BJ (cell line): ENCODE measurements around the gene ANKRD11. TPM values are rescaled to one million over a fixed set of nuclear protein-coding genes. Genes with fewer than 3 reads are reported as not detected.
"Not testable (repeated sequence)": the region's sequence is repeated elsewhere in the genome, so short reads cannot be mapped to it uniquely, and the experiment has no call there.

Experiments used
- CTCF ChIA-PET: fragments of 350-600 bp; formaldehyde crosslinking; extraction: SDS; loops from one replicate; lab custom pipeline; 2021; ENCODE audit warnings: antibody characterized with exemption, inconsistent platforms; lab: Yijun Ruan, JAX
- POLR2A ChIA-PET: fragments of 300-600 bp; sonication (Branson Sonifier 250); formaldehyde crosslinking; extraction: SDS; loops from one replicate; lab custom pipeline; 2021; ENCODE audit warnings: antibody characterized with exemption; lab: Charles Lee
- DNase-seq: peaks from one replicate; pipeline ENCODE4 v3.0.0-alpha.2; 2011; ENCODE audit warnings: low read depth
- H3K27me3 ChIP-seq: 2 replicates; pipeline ENCODE4 v1.6.0; 2011; ENCODE audit warnings: low read length; ENCODE audit not compliant: control insufficient read depth, insufficient read depth
- H3K36me3 ChIP-seq: 2 replicates; pipeline ENCODE4 v1.5.1; 2011; ENCODE audit warnings: low read length; ENCODE audit not compliant: control insufficient read depth, insufficient read depth
- H3K4me3 ChIP-seq: 2 replicates; pipeline ENCODE4 v1.5.1; 2011; ENCODE audit warnings: low read depth, mild to moderate bottlenecking, control low read depth, low read length
- polyA plus RNA-seq: library from polyadenylated mRNA; depleted of rRNA; stranded (reverse); fragments of >200 nt; gene quantifications from 2 replicates; pipeline ENCODE4 v1.2.3, GENCODE V29; 2011
- TF ChIP-seq, protein P1 (sequence below): IDR thresholded peaks from 2 replicates; pipeline ENCODE4 v1.5.1; 2011; ENCODE audit warnings: low read depth, mild to moderate bottlenecking, control low read depth, inconsistent platforms, low read length, moderate library complexity; ENCODE audit not compliant: insufficient read depth

Gene ANKRD11
- polyA plus RNA-seq, 1 experiment, result 61.8 TPM

DNA sequence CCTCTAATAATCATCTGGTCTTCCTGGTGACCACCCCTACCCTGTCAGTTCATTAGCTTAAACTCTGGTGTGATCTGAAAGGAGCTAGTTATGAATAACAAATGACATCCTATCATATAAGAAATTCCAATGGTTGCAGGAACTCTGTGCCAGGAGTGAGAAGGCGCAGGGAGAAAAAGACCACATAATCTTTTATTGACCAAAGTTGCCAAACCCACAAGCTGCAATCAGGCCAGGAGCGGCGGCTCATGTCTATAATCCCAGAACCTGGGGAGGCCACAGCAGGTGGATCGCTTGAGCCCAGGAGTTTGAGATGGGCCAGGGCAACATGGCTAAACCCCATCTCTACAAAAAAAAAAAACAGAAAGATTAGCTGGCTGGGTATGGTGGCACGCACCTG is 23.4 kb downstream of the ANKRD11 start:
- POLR2A ChIA-PET, result no interaction called here
- TF ChIP-seq, protein P1, sequence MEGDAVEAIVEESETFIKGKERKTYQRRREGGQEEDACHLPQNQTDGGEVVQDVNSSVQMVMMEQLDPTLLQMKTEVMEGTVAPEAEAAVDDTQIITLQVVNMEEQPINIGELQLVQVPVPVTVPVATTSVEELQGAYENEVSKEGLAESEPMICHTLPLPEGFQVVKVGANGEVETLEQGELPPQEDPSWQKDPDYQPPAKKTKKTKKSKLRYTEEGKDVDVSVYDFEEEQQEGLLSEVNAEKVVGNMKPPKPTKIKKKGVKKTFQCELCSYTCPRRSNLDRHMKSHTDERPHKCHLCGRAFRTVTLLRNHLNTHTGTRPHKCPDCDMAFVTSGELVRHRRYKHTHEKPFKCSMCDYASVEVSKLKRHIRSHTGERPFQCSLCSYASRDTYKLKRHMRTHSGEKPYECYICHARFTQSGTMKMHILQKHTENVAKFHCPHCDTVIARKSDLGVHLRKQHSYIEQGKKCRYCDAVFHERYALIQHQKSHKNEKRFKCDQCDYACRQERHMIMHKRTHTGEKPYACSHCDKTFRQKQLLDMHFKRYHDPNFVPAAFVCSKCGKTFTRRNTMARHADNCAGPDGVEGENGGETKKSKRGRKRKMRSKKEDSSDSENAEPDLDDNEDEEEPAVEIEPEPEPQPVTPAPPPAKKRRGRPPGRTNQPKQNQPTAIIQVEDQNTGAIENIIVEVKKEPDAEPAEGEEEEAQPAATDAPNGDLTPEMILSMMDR, result no peak
- CTCF ChIA-PET, result interaction anchor here (1.0 to 1.5 kb wide), 2 partner anchors 19 to 22 kb away, joined by 3 to 4 read pairs; no protein-coding TSS in a partner anchor

DNA sequence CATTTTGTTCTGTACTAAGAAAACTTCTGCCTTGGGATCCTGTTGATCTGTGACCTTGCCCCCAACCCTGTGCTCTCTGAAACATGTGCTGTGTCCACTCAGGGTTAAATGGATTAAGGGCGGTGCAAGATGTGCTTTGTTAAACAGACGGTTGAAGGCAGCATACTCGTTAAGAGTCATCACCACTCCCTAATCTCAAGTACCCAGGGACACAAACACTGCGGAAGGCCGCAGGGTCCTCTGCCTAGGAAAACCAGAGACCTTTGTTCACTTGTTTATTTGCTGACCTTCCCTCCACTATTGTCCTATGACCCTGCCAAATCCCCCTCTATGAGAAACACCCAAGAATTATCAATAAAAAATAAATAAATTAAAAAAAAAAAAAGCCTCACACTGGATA is 27.0 kb downstream of the ANKRD11 start:
- DNase-seq, H3K27me3 ChIP-seq, POLR2A ChIA-PET, H3K4me3 ChIP-seq, CTCF ChIA-PET, H3K36me3 ChIP-seq: not testable (repeated sequence)

More for the DNA sequence above, 23.4 kb downstream of the ANKRD11 start:
- DNase-seq, result no peak
- Histone ChIP-seq H3K4me3 (no peak overlapping the region), H3K36me3 (peaks cover 4% of the 10 kb centered on the region; the same call in 1 of the 2 replicates), H3K27me3 (no peaks in the 10 kb centered on the region)

GRCh38 chr16:89462639-89463038 is 27.7 kb downstream of the ANKRD11 start:
- H3K27me3 ChIP-seq, POLR2A ChIA-PET, H3K4me3 ChIP-seq, H3K36me3 ChIP-seq, DNase-seq, CTCF ChIA-PET: not testable (repeated sequence)

DNA sequence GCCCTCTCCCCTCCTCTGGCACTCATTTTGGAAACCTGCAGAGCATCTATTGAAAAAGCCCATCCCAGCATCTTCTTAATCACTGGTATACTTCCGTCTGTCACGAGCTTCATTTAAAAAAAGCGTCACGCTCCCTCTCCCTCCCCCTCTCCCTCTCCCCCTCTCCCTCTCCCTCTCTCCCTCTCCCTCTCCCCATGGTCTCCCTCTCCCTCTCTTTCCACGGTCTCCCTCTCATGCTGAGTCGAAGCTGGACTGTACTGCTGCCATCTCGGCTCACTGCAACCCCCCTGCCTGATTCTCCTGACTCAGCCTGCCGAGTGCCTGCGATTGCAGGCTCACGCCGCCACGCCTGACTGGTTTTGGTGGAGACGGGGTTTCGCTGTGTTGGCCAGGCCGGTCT is 28.5 kb downstream of the ANKRD11 start:
- H3K36me3 ChIP-seq, H3K27me3 ChIP-seq, DNase-seq, POLR2A ChIA-PET, H3K4me3 ChIP-seq: not testable (repeated sequence)
- CTCF ChIA-PET, result interaction anchor here (1.1 kb wide), 1 partner anchor 11 kb away, joined by 3 read pairs; no protein-coding TSS in a partner anchor

DNA sequence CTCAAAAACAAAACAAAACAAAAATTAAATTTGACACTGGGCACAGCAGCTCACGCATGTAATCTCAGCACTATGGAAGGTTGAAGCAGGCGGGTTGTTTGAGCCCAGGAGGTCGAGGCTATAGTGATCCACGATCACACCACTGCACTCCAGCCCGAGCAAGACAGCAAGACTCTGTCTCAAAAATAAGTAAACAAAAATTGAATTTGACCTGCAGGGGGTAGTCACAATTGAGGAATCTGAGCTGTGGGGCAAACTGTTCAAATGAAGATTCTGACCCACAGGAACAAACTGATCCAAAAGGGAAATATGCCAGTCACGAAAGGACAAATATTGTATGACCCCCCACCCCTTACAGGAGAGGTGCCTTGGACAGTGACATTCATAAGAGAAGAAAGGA is 29.8 kb downstream of the ANKRD11 start:
- TF ChIP-seq, protein P1, result no peak
- POLR2A ChIA-PET, result no interaction called here

GRCh38 chr16:89458967-89459366 is 31.4 kb downstream of the ANKRD11 start:
- H3K36me3 ChIP-seq, result peaks cover 1% of the 10 kb centered on the region; the same call in 1 of the 2 replicates
- no peaks in the 10 kb centered on the region for H3K27me3 ChIP-seq
- no peak for DNase-seq
- TF ChIP-seq, protein P1, result no peak
- H3K4me3 ChIP-seq, result no peak overlapping the region
- POLR2A ChIA-PET, result no interaction called here
- CTCF ChIA-PET, result interaction anchor here (0.8 kb wide), 1 partner anchor 12 kb away, joined by 3 read pairs; no protein-coding TSS in a partner anchor

More for the DNA sequence above, 29.8 kb downstream of the ANKRD11 start:
- no peak for DNase-seq
- CTCF ChIA-PET, result no interaction called here
- H3K4me3 ChIP-seq, result no peak overlapping the region
- no peaks in the 10 kb centered on the region for H3K27me3 ChIP-seq
- H3K36me3 ChIP-seq, result peaks cover 1% of the 10 kb centered on the region; the same call in 1 of the 2 replicates

GRCh38 chr16:89458551-89458950 is 31.8 kb downstream of the ANKRD11 start:
- POLR2A ChIA-PET, result no interaction called here
- H3K27me3 ChIP-seq, result no peaks in the 10 kb centered on the region
- TF ChIP-seq, protein P1, result no peak
- peaks cover 1% of the 10 kb centered on the region; the same call in 1 of the 2 replicates for H3K36me3 ChIP-seq
- no peak for DNase-seq
- CTCF ChIA-PET, result interaction anchor here (0.6 to 1.3 kb wide), 3 partner anchors 12 to 1052 kb away, joined by 3 read pairs; no protein-coding TSS in a partner anchor
- no peak overlapping the region for H3K4me3 ChIP-seq
